HG03469 (cell line): ENCODE measurements around the gene RSPH1.
A peak's percentile ranks its signal among the peaks of the same experiment; 100 is the strongest.

Experiments
- ATAC-seq: cut with Tn5 transposase; IDR thresholded peaks from one replicate; pipeline ENCODE4 v1.9.1; 2021; ENCODE audit warnings: mild to moderate bottlenecking, moderate library complexity, moderate number of reproducible peaks; ENCODE audit not compliant: unreplicated experiment

Gene RSPH1

GRCh38 chr21:42513985-42514882 lies 18.2 kb upstream of the RSPH1 start:
- no peak for ATAC-seq

GRCh38 chr21:42513151-42513984 lies 17.3 kb upstream of the RSPH1 start, which contains the start of gene SLC37A1:
TSS of gene SLC37A1 (plus strand) at chr21:42513852. CDS start at chr21:42518455, 4,603 bp downstream.
- ATAC-seq = no peak

GRCh38 chr21:42512346-42513034 lies 16.5 kb upstream of the RSPH1 start:
- no peak for ATAC-seq

DNA sequence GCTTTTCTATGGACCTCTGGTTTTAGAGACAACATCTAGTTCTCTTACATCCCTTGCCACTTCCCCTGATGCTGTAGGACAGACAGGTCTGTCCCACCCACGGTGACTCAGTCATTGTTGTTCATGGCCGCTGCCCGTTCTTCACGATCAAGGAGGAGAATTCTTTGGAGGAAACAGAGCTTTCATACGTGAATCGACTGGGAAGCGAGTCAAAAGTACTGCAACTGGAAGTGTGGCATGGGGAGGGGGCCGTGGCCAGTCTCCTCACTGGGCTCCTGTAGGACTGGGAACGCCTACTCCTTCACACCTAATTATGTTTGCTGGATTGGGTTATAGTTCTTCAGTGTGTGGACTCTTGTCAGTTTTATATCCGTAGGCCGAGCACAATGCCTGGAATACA lies 13.2 kb upstream of the RSPH1 start:
- no peak for ATAC-seq

DNA sequence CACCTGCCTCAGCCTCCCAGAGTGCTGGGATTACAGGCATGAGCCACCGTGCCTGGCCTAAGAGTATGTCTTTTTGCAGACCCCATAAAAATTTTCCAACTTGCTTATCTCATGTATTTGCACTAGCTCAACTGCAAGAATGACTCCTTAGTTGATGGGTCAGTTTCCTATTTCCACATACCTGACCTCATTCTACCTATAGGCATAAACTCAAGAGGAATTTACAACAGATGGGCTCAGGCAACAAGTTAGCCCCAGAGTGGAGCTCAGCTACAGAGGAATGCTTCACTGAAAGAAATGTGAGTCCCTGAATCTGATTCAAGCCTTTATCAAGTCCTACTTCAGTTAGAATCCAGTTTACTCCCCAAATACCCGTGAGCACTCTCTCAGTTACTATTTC lies 12.3 kb upstream of the RSPH1 start:
- no peak for ATAC-seq

DNA sequence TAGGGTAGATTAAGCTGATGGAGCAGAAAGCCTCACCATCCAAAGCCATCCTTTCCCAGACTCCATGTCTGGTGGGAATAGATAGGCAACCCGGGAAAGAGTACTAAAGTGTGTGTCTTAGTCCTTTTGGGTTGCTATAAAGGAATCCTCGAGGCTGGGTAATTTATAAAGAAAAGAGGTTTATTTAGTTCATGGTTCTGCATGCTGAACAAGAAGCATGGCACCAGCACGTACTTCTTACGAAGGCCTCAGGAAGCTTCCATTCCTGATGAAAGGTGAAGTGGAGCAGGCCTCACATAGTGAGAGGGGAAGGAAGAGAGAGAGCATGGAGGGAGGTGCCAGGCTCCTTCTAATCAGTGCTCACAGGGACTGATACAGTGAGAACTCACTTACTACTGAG lies 11.4 kb upstream of the RSPH1 start:
- no peak for ATAC-seq

GRCh38 chr21:42505090-42505726 lies 9.2 kb upstream of the RSPH1 start:
- ATAC-seq = peak; percentile 76

DNA sequence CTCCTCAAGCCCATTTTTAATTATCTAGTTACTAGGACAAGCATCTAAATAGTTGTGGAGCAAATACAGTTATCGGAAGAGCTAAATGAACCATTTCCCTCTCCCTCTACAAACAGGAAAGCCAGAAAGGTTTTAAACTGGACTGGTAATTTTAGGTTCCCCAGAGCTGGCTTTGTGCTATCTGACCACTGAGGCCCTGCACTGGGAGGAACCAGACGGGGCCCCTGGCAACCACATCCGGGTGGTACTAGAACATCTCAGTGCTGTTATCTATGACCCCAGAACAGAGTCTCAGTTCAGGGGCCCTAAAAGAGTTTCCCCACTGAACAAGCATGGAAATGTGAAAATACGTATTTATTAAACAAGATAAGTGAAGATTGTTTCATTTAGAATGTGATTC lies 7.7 kb upstream of the RSPH1 start:
- no peak for ATAC-seq

DNA sequence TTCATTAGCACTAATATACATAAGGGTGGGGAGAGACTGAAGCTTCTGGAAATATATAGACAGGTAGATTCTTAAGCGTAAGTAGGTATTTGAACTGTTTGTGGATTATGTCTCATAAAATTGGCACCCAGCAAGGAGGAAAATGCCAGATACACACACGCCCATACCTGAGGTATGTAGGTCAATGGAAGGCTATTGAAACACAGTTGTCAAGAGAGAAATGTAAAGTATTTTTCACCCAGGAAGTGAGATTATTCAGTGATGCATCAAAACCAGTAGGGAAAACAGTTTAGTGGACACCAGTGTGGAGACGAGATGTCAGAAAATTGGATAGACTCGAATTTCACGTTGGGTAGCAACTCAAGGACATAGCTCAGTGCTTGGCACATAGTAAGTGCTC lies 4.7 kb upstream of the RSPH1 start:
- no peak for ATAC-seq

- ATAC-seq = no peak
Observed at GRCh38 chr21:42500225-42500624, 4.2 kb upstream of the RSPH1 start.

GRCh38 chr21:42499444-42500112 lies 3.6 kb upstream of the RSPH1 start:
- no peak for ATAC-seq

DNA sequence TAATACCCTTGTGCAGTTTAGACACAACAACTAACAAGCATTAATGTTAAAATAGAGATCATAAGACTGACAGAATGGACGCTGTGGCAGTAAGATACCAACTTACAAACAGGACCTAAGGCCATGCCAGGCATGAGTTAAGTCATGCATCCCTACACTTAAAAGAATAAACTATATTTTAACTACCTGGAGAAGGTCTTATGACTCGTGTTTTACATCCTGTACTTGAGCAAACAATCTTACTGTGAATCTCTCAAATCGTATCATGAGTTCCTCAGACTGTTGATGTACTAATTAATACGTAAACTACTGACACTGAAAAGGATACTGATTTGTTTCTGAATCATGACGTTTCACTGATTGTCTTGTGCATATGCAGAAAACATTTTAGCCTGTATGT lies 2.0 kb upstream of the RSPH1 start:
- no peak for ATAC-seq

GRCh38 chr21:42496839-42497202 lies 797 bp upstream of the RSPH1 start:
- ATAC-seq = no peak

DNA sequence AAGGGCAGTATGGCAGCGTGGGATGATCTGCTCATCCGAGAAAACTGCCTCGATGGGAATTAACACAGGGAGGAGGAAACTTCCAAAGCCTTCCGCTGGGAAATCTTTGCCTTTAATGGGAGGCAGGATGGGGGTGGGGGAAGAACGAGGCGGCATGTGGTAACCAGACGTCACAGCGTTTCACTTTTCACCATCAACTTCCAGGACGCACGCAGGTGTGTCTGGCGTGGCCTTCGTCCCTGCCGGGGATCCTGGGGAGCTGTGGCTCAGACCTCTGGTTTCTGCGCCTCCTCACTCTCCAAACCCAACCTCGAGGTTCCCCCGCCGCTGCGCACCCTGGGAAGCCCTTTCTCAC lies 282 bp downstream of the RSPH1 start:
- ATAC-seq = no peak

- ATAC-seq = no peak
Observed at GRCh38 chr21:42495027-42495426, 997 bp downstream of the RSPH1 start.

GRCh38 chr21:42493109-42494060 lies 2.6 kb downstream of the RSPH1 start:
- no peak for ATAC-seq

GRCh38 chr21:42492201-42492600 lies 3.8 kb downstream of the RSPH1 start:
- no peak for ATAC-seq

- no peak for ATAC-seq
Observed at GRCh38 chr21:42491328-42491727, 4.7 kb downstream of the RSPH1 start.

GRCh38 chr21:42490720-42491119 lies 5.3 kb downstream of the RSPH1 start:
- no peak for ATAC-seq
